H1 (cell line): ENCODE results near the gene RND2. TPM values are rescaled to one million over a fixed set of nuclear protein-coding genes. Genes with fewer than 3 reads are reported as not detected.

Source experiments
- CTCF ChIA-PET: fragments of 300-600 bp; sonication (Branson Sonifier 250); formaldehyde crosslinking; loops from one replicate; lab custom pipeline; 2021; ENCODE audit not compliant: partially characterized antibody; lab: Charles Lee
- POLR2A ChIA-PET: fragments of 300-600 bp; sonication (Branson Sonifier 250); formaldehyde crosslinking; loops from one replicate; lab custom pipeline; 2021; ENCODE audit warnings: inconsistent platforms; ENCODE audit not compliant: partially characterized antibody; lab: Charles Lee
- DNase-seq, 2 experiments: peaks; one replicate each; pipeline versions ENCODE4 v3.0.0 to v3.0.0-alpha.2; 2010 to 2022; ENCODE audit warnings: low spot score in 2 of 2, low read depth in 1 of 2, mixed read lengths in 1 of 2
- FAIRE-seq: peaks from 2 replicates; lab custom pipeline; 2011; peaks lifted over from hg19 to GRCh38; lab: Jason Lieb, UNC
- H2AFZ ChIP-seq: 2 replicates; pipeline ENCODE4 v1.8.1; 2012; ENCODE audit warnings: low read length, inconsistent platforms
- H2AK5ac ChIP-seq: 2 replicates; pipeline ENCODE4 v1.6.1; 2013; ENCODE audit warnings: low read depth, low read length
- H2BK120ac ChIP-seq: replicated peaks from 2 replicates; pipeline ENCODE3; 2013; ENCODE audit warnings: low read depth, low read length, inconsistent platforms
- H2BK12ac ChIP-seq: 2 replicates; pipeline ENCODE4 v1.6.1; 2013; ENCODE audit warnings: low read depth, low read length
- H2BK15ac ChIP-seq: 2 replicates; pipeline ENCODE4 v1.6.1; 2013; ENCODE audit warnings: low read length
- H2BK20ac ChIP-seq: 2 replicates; pipeline ENCODE4 v1.6.1; 2013; ENCODE audit warnings: low read length
- H2BK5ac ChIP-seq: 2 replicates; pipeline ENCODE4 v1.6.1; 2013; ENCODE audit warnings: low read depth, low read length
- H3K14ac ChIP-seq: 2 replicates; pipeline ENCODE4 v1.6.1; 2013; ENCODE audit warnings: inconsistent platforms; ENCODE audit not compliant: insufficient read length
- H3K18ac ChIP-seq: 2 replicates; pipeline ENCODE4 v1.6.1; 2013; ENCODE audit warnings: low read length; ENCODE audit errors: extremely low read depth
- H3K23ac ChIP-seq: 2 replicates; pipeline ENCODE4 v1.6.1; 2013; ENCODE audit warnings: inconsistent platforms; ENCODE audit not compliant: insufficient read length
- H3K23me2 ChIP-seq: 2 replicates; pipeline ENCODE4 v1.6.1; 2013; ENCODE audit warnings: low read depth, low read length
- H3K27ac ChIP-seq: 2 replicates; pipeline ENCODE4 v1.6.1; 2011; ENCODE audit warnings: low read depth, low read length, inconsistent platforms
- H3K27me3 ChIP-seq, 4 experiments: replicated peaks in 1 of 4; 1 replicate in 1 of 4; 2 replicates in 3 of 4; pipeline versions ENCODE4 v1.6.1 to v1.8.1; 2011 to 2013; ENCODE audit warnings: low read length in 3 of 4, mild to moderate bottlenecking in 3 of 4, inconsistent platforms in 2 of 4, mixed read lengths in 2 of 4, moderate library complexity in 1 of 4; ENCODE audit not compliant: control insufficient read depth in 3 of 4, insufficient read depth in 3 of 4; ENCODE audit errors: extremely low read depth in 1 of 4
- H3K36me3 ChIP-seq, 4 experiments: 2 replicates each; pipeline versions ENCODE4 v1.6.1 to v1.8.1; 2011 to 2013; ENCODE audit warnings: mild to moderate bottlenecking in 4 of 4, low read length in 3 of 4, moderate library complexity in 2 of 4, control low read depth in 1 of 4, inconsistent platforms in 1 of 4; ENCODE audit not compliant: insufficient read depth in 4 of 4, control insufficient read depth in 2 of 4
- H3K4ac ChIP-seq: replicated peaks from 2 replicates; pipeline ENCODE3; 2013; ENCODE audit warnings: low read length, low read depth, mixed read lengths, inconsistent platforms; ENCODE audit not compliant: insufficient read length
- H3K4me1 ChIP-seq, 4 experiments: replicated peaks in 1 of 4; 1 replicate in 1 of 4; 2 replicates in 3 of 4; pipeline versions ENCODE4 v1.6.1 to v1.8.1; 2011 to 2013; ENCODE audit warnings: low read length in 3 of 4, inconsistent platforms in 2 of 4, mixed read lengths in 1 of 4; ENCODE audit not compliant: insufficient read depth in 4 of 4, control insufficient read depth in 3 of 4
- H3K4me2 ChIP-seq, 2 experiments: 2 replicates each; pipeline versions ENCODE4 v1.6.1 to v1.8.1; 2011 to 2013; ENCODE audit warnings: low read depth in 2 of 2, low read length in 2 of 2, control low read depth in 1 of 2, inconsistent platforms in 1 of 2, mild to moderate bottlenecking in 1 of 2; ENCODE audit not compliant: insufficient read depth in 1 of 2
- H3K4me3 ChIP-seq, 4 experiments: fragments of 200-600, 300-600 bp in 1 of 4; sonication (generic), shearing (Covaris generic), sonication (Bioruptor Twin) in 1 of 4; 2 replicates each; pipeline versions ENCODE4 v1.5.1 to v1.8.1; 2011 to 2016; ENCODE audit warnings: low read length in 4 of 4, low read depth in 3 of 4, control low read depth in 2 of 4, inconsistent platforms in 2 of 4, mild to moderate bottlenecking in 2 of 4, mixed read lengths in 1 of 4, moderate library complexity in 1 of 4; ENCODE audit not compliant: insufficient read depth in 2 of 4; ENCODE audit errors: extremely low read depth in 1 of 4
- H3K56ac ChIP-seq: replicated peaks from 2 replicates; pipeline ENCODE3; 2013; ENCODE audit warnings: low read depth, mild to moderate bottlenecking, mixed read lengths, low read length, inconsistent platforms; ENCODE audit not compliant: insufficient read length
- H3K79me1 ChIP-seq: 2 replicates; pipeline ENCODE4 v1.6.1; 2013; ENCODE audit warnings: low read depth, low read length, control low read depth
- H3K79me2 ChIP-seq, 2 experiments: 2 replicates each; pipeline versions ENCODE4 v1.6.1 to v1.8.1; 2012 to 2013; ENCODE audit warnings: low read length in 2 of 2, mild to moderate bottlenecking in 2 of 2, inconsistent platforms in 1 of 2; ENCODE audit not compliant: insufficient read depth in 2 of 2, control insufficient read depth in 1 of 2
- H3K9ac ChIP-seq, 4 experiments: replicated peaks in 1 of 4; 1 replicate in 1 of 4; 2 replicates in 3 of 4; pipeline versions ENCODE4 v1.6.1 to v1.8.1; 2011 to 2013; ENCODE audit warnings: low read depth in 3 of 4, low read length in 3 of 4, control low read depth in 2 of 4, mild to moderate bottlenecking in 2 of 4, moderate library complexity in 2 of 4, inconsistent platforms in 1 of 4; ENCODE audit errors: extremely low read depth in 1 of 4
- H3K9me3 ChIP-seq, 2 experiments: 2 replicates each; pipeline versions ENCODE4 v1.6.1 to v1.8.1; 2012 to 2013; ENCODE audit warnings: mild to moderate bottlenecking in 2 of 2, moderate library complexity in 2 of 2, control low read depth in 1 of 2, inconsistent platforms in 1 of 2, low read depth in 1 of 2, low read length in 1 of 2, mixed read lengths in 1 of 2; ENCODE audit not compliant: insufficient read depth in 2 of 2
- H4K20me1 ChIP-seq, 2 experiments: replicated peaks in 1 of 2; 2 replicates each; pipeline versions ENCODE3 to v1.8.1; 2011 to 2013; ENCODE audit warnings: inconsistent platforms in 2 of 2, low read length in 2 of 2, mild to moderate bottlenecking in 1 of 2; ENCODE audit not compliant: insufficient read depth in 2 of 2, control insufficient read depth in 1 of 2
- H4K5ac ChIP-seq: 2 replicates; pipeline ENCODE4 v1.6.1; 2013; ENCODE audit warnings: low read length, low read depth, mixed read lengths, inconsistent platforms; ENCODE audit not compliant: insufficient read length
- H4K8ac ChIP-seq: 2 replicates; pipeline ENCODE4 v1.8.0; 2013; ENCODE audit warnings: mild to moderate bottlenecking, moderate library complexity, low read length, inconsistent platforms; ENCODE audit not compliant: insufficient read depth; ENCODE audit errors: extremely low read depth
- H4K91ac ChIP-seq: replicated peaks from 2 replicates; pipeline ENCODE3; 2013; ENCODE audit warnings: low read length, mixed read lengths, inconsistent platforms; ENCODE audit not compliant: insufficient read length
- EGR1 ChIP-seq: IDR thresholded peaks from 2 replicates; pipeline ENCODE4 v1.6.1; 2011; ENCODE audit warnings: low read depth, low read length, borderline replicate concordance
- TEAD4 ChIP-seq: IDR thresholded peaks from 2 replicates; pipeline ENCODE4 v1.6.1; 2012; ENCODE audit warnings: low read depth, low read length, inconsistent platforms, mixed read lengths
- WGBS, 2 experiments: shearing (Covaris generic) in 1 of 2; methylation state at CpG; one replicate each; pipeline versions ENCODE4 v1.1.6 to v1.1.7; 2013 to 2015; ENCODE audit warnings: low lambda C conversion rate in 2 of 2, mixed read lengths in 2 of 2, inconsistent platforms in 1 of 2, low coverage in 1 of 2, missing lambda C conversion rate in 1 of 2; ENCODE audit not compliant: insufficient replicate concordance in 2 of 2, insufficient coverage in 1 of 2, insufficient read length in 1 of 2; ENCODE audit errors: extremely low coverage in 1 of 2, missing lambda C conversion rate in 1 of 2; 5-methylcytosine and 5-hydroxymethylcytosine counted together
- polyA plus RNA-seq, 7 experiments: library from polyadenylated mRNA; depleted of rRNA in 3 of 7; stranded (reverse) in 5 of 7; unstranded in 2 of 7; fragments of >200 nt in 5 of 7; fragments of 200-250 nt in 2 of 7; gene quantifications; 1 replicate in 5 of 7; 2 replicates in 1 of 7; 4 replicates in 1 of 7; pipeline versions ENCODE4 v1.2.1 to v1.2.3, GENCODE V29; 2011 to 2013; ENCODE audit warnings: missing spikeins in 2 of 7, mixed read lengths in 2 of 7
- total RNA-seq: library from RNA; stranded (reverse); fragmentation: NEBNext Ultra II Directional; extraction: Animal tissue kit (Norgen Biotek cat#: 25700); gene quantifications from 2 replicates; pipeline ENCODE4 v1.2.1, GENCODE V29; 2021
- TF ChIP-seq, protein P1 (sequence below): IDR thresholded peaks from 2 replicates; pipeline ENCODE4 v1.6.1; 2011; ENCODE audit warnings: low read length, improper control_type of control experiment

The RND2 gene
- total and polyA plus RNA-seq, 2 of the 8 experiments (the other 6 are each of a cell fraction or from before 2014, with no cell fraction given) = 51.3 to 61.4 TPM

- no peak overlapping the region for H3K4me2 ChIP-seq
- no peak overlapping the region for H3K4ac ChIP-seq
- H4K20me1 ChIP-seq = no peaks in the 10 kb centered on the region
- no peaks in the 10 kb centered on the region for H3K79me2 ChIP-seq
- H4K8ac ChIP-seq = no peak overlapping the region
- no peak overlapping the region for H3K4me3 ChIP-seq
- H3K23ac ChIP-seq = no peak overlapping the region
- DNase-seq = no peak
- H3K9me3 ChIP-seq = no peaks in the 10 kb centered on the region
- peaks cover 3% of the 10 kb centered on the region; the same call in 1 of the 2 replicates for H3K23me2 ChIP-seq
- H2BK120ac ChIP-seq = no peak overlapping the region
- ChIA-PET CTCF (interaction anchor here (0.9 to 1.6 kb wide), 6 partner anchors 17 to 39 kb away, joined by 3 to 4 read pairs (median 3); no protein-coding TSS in a partner anchor), POLR2A (interaction anchor here (1.2 to 1.6 kb wide), 4 partner anchors 19 to 253 kb away, joined by 3 to 5 read pairs (median 4); partner anchors contain the start of gene BRCA1)
- FAIRE-seq = no peak
- no peak overlapping the region for H3K14ac ChIP-seq
- no peak overlapping the region for H2AFZ ChIP-seq
- no peak for TF ChIP-seq TEAD4
- TF ChIP-seq, protein P1, sequence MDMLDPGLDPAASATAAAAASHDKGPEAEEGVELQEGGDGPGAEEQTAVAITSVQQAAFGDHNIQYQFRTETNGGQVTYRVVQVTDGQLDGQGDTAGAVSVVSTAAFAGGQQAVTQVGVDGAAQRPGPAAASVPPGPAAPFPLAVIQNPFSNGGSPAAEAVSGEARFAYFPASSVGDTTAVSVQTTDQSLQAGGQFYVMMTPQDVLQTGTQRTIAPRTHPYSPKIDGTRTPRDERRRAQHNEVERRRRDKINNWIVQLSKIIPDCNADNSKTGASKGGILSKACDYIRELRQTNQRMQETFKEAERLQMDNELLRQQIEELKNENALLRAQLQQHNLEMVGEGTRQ = no peak
- TF ChIP-seq EGR1 = no peak
- no peak overlapping the region for H2BK20ac ChIP-seq
- no peak overlapping the region for H2BK15ac ChIP-seq
- WGBS, 2 experiments = 79% methylated on average over 10 of the region's 10 CpGs; no CpG with 5 or more reads in 1 of the 2 experiments
- no peak overlapping the region for H3K9ac ChIP-seq
- H3K18ac ChIP-seq = no peak overlapping the region
- H3K56ac ChIP-seq = no peak overlapping the region
- no peak overlapping the region for H4K5ac ChIP-seq
- H3K36me3 ChIP-seq = peaks cover 0 to 14% (median 2%) of the 10 kb centered on the region in 4 experiments; a peak in 3 of 8 replicates
- H3K4me1 ChIP-seq = peaks cover 0 to 4% (median 0%) of the 10 kb centered on the region in 4 experiments; a peak in 2 of 7 replicates
- H2AK5ac ChIP-seq = no peak overlapping the region
- H2BK5ac ChIP-seq = no peak overlapping the region
- no peak overlapping the region for H2BK12ac ChIP-seq
- no peaks in the 10 kb centered on the region for H3K79me1 ChIP-seq
- H4K91ac ChIP-seq = no peak overlapping the region
- no peak overlapping the region for H3K27ac ChIP-seq
- H3K27me3 ChIP-seq = no peaks in the 10 kb centered on the region
These were observed 38.1 kb downstream of the RND2 start for GRCh38 chr17:43062984-43063638.
